ENCODE results near the gene FAM153A.
"Not testable (repeated sequence)": the region's sequence is repeated elsewhere in the genome, so short reads cannot be mapped to it uniquely, and the experiment has no call there.

GRCh38 chr5:177719989-177720388 lies 62.7 kb downstream of the FAM153A start:
- not testable (repeated sequence) for TF ChIP-seq DPF2 (IDR thresholded peaks at IDR 0.05); ZC3H11A (IDR thresholded peaks at IDR 0.05; ENCODE audit: low read depth, low read length); NRF1 (conservative IDR thresholded peaks at IDR 0.05 in 1 of 2, IDR thresholded peaks at IDR 0.05 in 1 of 2)

Measured in K562 (cell line).